ENCODE measurements around the gene DMWD.
A peak's percentile ranks its signal among the peaks of the same experiment; 100 is the strongest.

Gene DMWD

DNA sequence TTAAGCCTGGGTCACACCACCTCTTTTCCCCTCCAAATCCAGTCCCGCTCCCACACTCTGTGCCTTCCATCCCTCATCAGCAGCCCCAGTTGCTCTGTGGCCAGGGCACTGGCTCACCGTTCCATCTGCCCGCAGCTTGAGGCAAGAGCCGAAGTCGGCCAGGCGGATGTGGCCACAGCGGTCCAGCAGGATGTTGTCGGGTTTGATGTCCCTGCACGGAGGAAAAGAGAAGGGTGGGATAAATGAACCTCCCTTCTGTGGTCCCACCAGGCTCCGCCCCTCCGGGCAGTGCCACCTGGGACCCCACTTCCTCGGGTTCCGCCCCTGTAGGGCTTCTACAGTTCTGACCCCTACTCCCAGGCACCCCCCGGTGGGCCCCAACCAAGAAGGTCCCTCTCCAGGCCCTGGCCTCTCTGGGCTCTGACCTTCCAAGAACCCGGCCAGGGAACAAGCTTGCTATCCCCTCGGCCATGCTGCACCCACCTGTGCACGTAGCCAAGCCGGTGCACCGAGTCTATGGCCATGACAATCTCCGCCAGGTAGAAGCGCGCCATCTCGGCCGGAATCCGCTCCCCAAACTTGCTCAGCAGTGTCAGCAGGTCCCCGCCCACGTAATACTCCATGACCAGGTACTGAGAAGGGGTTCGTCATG lies 14.5 kb downstream of the DMWD start:
- Histone ChIP-seq H2BK15ac (ENCODE audit: low read length) (no peak overlapping the region), H3K4ac (ENCODE audit: low read length) (no peak overlapping the region), H2BK5ac (ENCODE audit: low read length) (peak overlapping the region; percentile 60), H3K18ac (ENCODE audit: low read length) (peak overlapping the region; percentile 76), H4K91ac (ENCODE audit: low read depth, low read length, poor library complexity) (peak overlapping the region; percentile 24), H3K4me1 (ENCODE audit: control insufficient read depth in 2 of 2, insufficient read depth in 1 of 2, low read depth in 1 of 2, low read length in 2 of 2) (peaks cover 8 to 23% of the 10 kb centered on the region in 2 donors), H3K4me2 (ENCODE audit: insufficient read depth, low read length, poor library complexity, severe bottlenecking) (no peak overlapping the region), H2BK12ac (ENCODE audit: low read length) (no peak overlapping the region), H2AFZ (ENCODE audit: low read length) (no peak overlapping the region), H4K8ac (ENCODE audit: low read depth, low read length) (no peak overlapping the region), H3K27me3 (ENCODE audit: control insufficient read depth in 3 of 3, insufficient read depth in 3 of 3, low read depth in 1 of 3, low read length in 3 of 3) (peaks cover 0 to 6% (median 0%) of the 10 kb centered on the region in 3 experiments), H3K27ac (replicated peaks; ENCODE audit: low read length) (no peak overlapping the region), H3K36me3 (replicated peaks in 1 of 2; ENCODE audit: control insufficient read depth in 2 of 2, insufficient read depth in 2 of 2, low read length in 2 of 2) (peaks cover 23 to 54% of the 10 kb centered on the region in 2 donors), H3K4me3 (ENCODE audit: low read length in 2 of 2) (no peak overlapping the region), H2AK5ac (ENCODE audit: low read depth, low read length) (peak overlapping the region; percentile 78), H3K9ac (ENCODE audit: low read depth, low read length, poor library complexity) (peak overlapping the region; percentile 60), H3K14ac (ENCODE audit: low read length) (no peak overlapping the region), H3K23ac (ENCODE audit: low read depth, low read length, poor library complexity) (peak overlapping the region; percentile 96), H3K79me1 (ENCODE audit: low read depth, low read length) (no peaks in the 10 kb centered on the region), H2BK120ac (ENCODE audit: low read depth, low read length) (no peak overlapping the region), H3K9me3 (replicated peaks in 1 of 2; ENCODE audit: control insufficient read depth in 2 of 2, insufficient read depth in 1 of 2, low read depth in 1 of 2, low read length in 2 of 2) (no peaks in the 10 kb centered on the region)
- no CpG with 5 or more reads among the region's 28 CpGs for WGBS, 2 donors (ENCODE audit: extremely low coverage in 2 of 2, insufficient read length in 2 of 2, insufficient replicate concordance in 1 of 2)
- no peak for DNase-seq (ENCODE audit: low spot score)

DNA sequence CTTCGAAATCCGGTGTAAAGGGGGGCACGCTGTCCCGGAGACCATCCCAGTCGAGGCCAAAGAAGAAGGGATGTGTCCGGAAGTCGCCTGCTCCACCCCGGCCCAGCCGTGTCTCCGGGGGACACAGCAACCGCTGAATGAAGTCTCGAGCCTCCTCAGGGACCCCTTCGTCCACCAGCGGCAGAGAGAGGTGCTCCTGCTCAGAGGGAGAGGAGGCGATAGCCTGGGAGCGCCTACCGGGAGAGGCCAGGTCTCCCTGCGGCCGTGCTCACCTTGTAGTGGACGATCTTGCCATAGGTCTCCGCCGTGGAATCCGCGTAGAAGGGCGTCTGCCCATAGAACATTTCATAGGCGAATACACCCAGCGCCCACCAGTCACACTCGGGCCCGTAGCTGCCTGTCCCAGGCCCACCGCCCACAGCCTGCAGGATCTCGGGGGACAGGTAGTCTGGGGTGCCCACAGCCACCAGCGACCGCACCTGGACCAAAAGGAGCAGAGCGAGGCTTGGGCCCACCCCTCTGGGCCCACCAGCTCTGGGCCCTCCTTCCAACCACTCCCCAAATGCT lies 15.2 kb downstream of the DMWD start:
- H3K36me3 ChIP-seq (replicated peaks in 1 of 2; ENCODE audit: control insufficient read depth in 2 of 2, insufficient read depth in 2 of 2, low read length in 2 of 2), result peaks cover 28 to 59% of the 10 kb centered on the region in 2 donors
- peak overlapping the region; percentile 48 for H3K4ac ChIP-seq (ENCODE audit: low read length)
- H3K4me1 ChIP-seq (ENCODE audit: control insufficient read depth in 2 of 2, insufficient read depth in 1 of 2, low read depth in 1 of 2, low read length in 2 of 2), result peaks cover 6 to 19% of the 10 kb centered on the region in 2 donors
- H2BK5ac ChIP-seq (ENCODE audit: low read length), result peak overlapping the region; percentile 60
- H4K91ac ChIP-seq (ENCODE audit: low read depth, low read length, poor library complexity), result peak overlapping the region; percentile 24
- no peak overlapping the region for H2BK12ac ChIP-seq (ENCODE audit: low read length)
- no peaks in the 10 kb centered on the region for H3K9me3 ChIP-seq (replicated peaks in 1 of 2; ENCODE audit: control insufficient read depth in 2 of 2, insufficient read depth in 1 of 2, low read depth in 1 of 2, low read length in 2 of 2)
- peaks cover 0 to 6% (median 0%) of the 10 kb centered on the region in 3 experiments for H3K27me3 ChIP-seq (ENCODE audit: control insufficient read depth in 3 of 3, insufficient read depth in 3 of 3, low read depth in 1 of 3, low read length in 3 of 3)
- H3K4me3 ChIP-seq (ENCODE audit: low read length in 2 of 2), result no peak overlapping the region
- H3K79me1 ChIP-seq (ENCODE audit: low read depth, low read length), result no peaks in the 10 kb centered on the region
- H3K27ac ChIP-seq (replicated peaks; ENCODE audit: low read length), result no peak overlapping the region
- no peak overlapping the region for H2BK15ac ChIP-seq (ENCODE audit: low read length)
- H2AK5ac ChIP-seq (ENCODE audit: low read depth, low read length), result no peak overlapping the region
- H4K8ac ChIP-seq (ENCODE audit: low read depth, low read length), result peak overlapping the region; percentile 32
- H3K4me2 ChIP-seq (ENCODE audit: insufficient read depth, low read length, poor library complexity, severe bottlenecking), result no peak overlapping the region
- WGBS, 2 donors (ENCODE audit: extremely low coverage in 2 of 2, insufficient read length in 2 of 2, insufficient replicate concordance in 1 of 2), result no CpG with 5 or more reads among the region's 34 CpGs
- H3K18ac ChIP-seq (ENCODE audit: low read length), result no peak overlapping the region
- no peak overlapping the region for H3K14ac ChIP-seq (ENCODE audit: low read length)
- no peak overlapping the region for H2BK120ac ChIP-seq (ENCODE audit: low read depth, low read length)
- DNase-seq (ENCODE audit: low spot score), result no peak
- peak overlapping the region; percentile 96 for H3K23ac ChIP-seq (ENCODE audit: low read depth, low read length, poor library complexity)
- H3K9ac ChIP-seq (ENCODE audit: low read depth, low read length, poor library complexity), result peak overlapping the region; percentile 3
- H2AFZ ChIP-seq (ENCODE audit: low read length), result no peak overlapping the region

DNA sequence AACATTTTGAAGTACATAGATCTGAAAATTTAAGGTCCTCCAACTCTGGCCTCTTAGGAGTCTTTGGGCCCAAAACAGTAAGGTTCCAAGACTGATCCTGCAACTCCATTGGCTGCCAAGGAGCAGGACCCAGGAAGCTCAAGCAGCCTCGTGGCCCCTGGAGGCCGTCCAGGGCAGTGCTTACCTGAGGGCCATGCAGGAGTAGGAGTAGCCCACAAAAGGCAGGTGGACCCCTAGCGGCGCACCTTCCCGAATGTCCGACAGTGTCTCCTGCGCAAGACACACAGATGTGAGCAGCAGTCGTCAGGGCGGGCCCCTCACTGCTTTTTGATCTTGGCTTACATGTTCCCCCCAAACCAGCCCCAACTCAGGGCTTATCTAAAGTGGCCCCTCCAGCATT lies 17.9 kb downstream of the DMWD start:
- H2AK5ac ChIP-seq (ENCODE audit: low read depth, low read length), result no peak overlapping the region
- no peak overlapping the region for H3K27ac ChIP-seq (replicated peaks; ENCODE audit: low read length)
- no peak overlapping the region for H3K4me2 ChIP-seq (ENCODE audit: insufficient read depth, low read length, poor library complexity, severe bottlenecking)
- no peak for DNase-seq (ENCODE audit: low spot score)
- H3K14ac ChIP-seq (ENCODE audit: low read length), result no peak overlapping the region
- no peak overlapping the region for H2BK12ac ChIP-seq (ENCODE audit: low read length)
- H3K4me3 ChIP-seq (ENCODE audit: low read length in 2 of 2), result no peak overlapping the region
- no peaks in the 10 kb centered on the region for H3K79me1 ChIP-seq (ENCODE audit: low read depth, low read length)
- H3K4me1 ChIP-seq (ENCODE audit: control insufficient read depth in 2 of 2, insufficient read depth in 1 of 2, low read depth in 1 of 2, low read length in 2 of 2), result peaks cover 4 to 11% of the 10 kb centered on the region in 2 donors
- no peak overlapping the region for H3K9ac ChIP-seq (ENCODE audit: low read depth, low read length, poor library complexity)
- H3K36me3 ChIP-seq (replicated peaks in 1 of 2; ENCODE audit: control insufficient read depth in 2 of 2, insufficient read depth in 2 of 2, low read length in 2 of 2), result peaks cover 32 to 75% of the 10 kb centered on the region in 2 donors
- no peak overlapping the region for H3K4ac ChIP-seq (ENCODE audit: low read length)
- H2BK120ac ChIP-seq (ENCODE audit: low read depth, low read length), result no peak overlapping the region
- no peak overlapping the region for H2BK5ac ChIP-seq (ENCODE audit: low read length)
- no peak overlapping the region for H2AFZ ChIP-seq (ENCODE audit: low read length)
- H4K91ac ChIP-seq (ENCODE audit: low read depth, low read length, poor library complexity), result no peak overlapping the region
- no peaks in the 10 kb centered on the region for H3K9me3 ChIP-seq (replicated peaks in 1 of 2; ENCODE audit: control insufficient read depth in 2 of 2, insufficient read depth in 1 of 2, low read depth in 1 of 2, low read length in 2 of 2)
- no peak overlapping the region for H3K18ac ChIP-seq (ENCODE audit: low read length)
- H3K27me3 ChIP-seq (ENCODE audit: control insufficient read depth in 3 of 3, insufficient read depth in 3 of 3, low read depth in 1 of 3, low read length in 3 of 3), result no peaks in the 10 kb centered on the region
- no peak overlapping the region for H3K23ac ChIP-seq (ENCODE audit: low read depth, low read length, poor library complexity)
- H2BK15ac ChIP-seq (ENCODE audit: low read length), result no peak overlapping the region
- no CpG with 5 or more reads among the region's 9 CpGs for WGBS, 2 donors (ENCODE audit: extremely low coverage in 2 of 2, insufficient read length in 2 of 2, insufficient replicate concordance in 1 of 2)
- H4K8ac ChIP-seq (ENCODE audit: low read depth, low read length), result no peak overlapping the region

DNA sequence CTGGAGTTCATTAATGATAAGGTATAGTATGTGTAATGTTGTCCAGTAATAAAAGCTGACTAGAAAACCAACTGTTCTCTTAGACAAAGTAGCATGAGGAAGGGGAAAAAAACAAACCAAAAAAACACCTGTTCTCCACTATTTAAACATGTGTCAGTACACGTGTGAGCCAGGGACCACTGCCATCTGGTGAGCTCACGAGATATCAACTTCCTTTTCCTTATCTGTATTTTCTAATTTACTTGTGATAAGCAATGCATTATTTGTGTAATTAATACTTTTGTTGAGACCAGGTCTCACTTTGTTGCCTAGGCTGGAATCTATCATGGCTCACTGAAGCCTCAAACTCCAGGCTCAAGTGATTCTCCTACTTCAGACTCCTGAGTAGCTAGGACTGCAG lies 19.3 kb downstream of the DMWD start:
- no peak for DNase-seq (ENCODE audit: low spot score)
- no peak overlapping the region for H2BK120ac ChIP-seq (ENCODE audit: low read depth, low read length)
- peaks cover 32 to 62% of the 10 kb centered on the region in 2 donors for H3K36me3 ChIP-seq (replicated peaks in 1 of 2; ENCODE audit: control insufficient read depth in 2 of 2, insufficient read depth in 2 of 2, low read length in 2 of 2)

More for the DNA sequence above, 19.3 kb downstream of the DMWD start:
- Histone ChIP-seq H2BK15ac (ENCODE audit: low read length) (no peak overlapping the region), H3K27me3 (ENCODE audit: control insufficient read depth in 3 of 3, insufficient read depth in 3 of 3, low read depth in 1 of 3, low read length in 3 of 3) (no peaks in the 10 kb centered on the region), H3K18ac (ENCODE audit: low read length) (no peak overlapping the region), H3K23ac (ENCODE audit: low read depth, low read length, poor library complexity) (no peak overlapping the region), H4K91ac (ENCODE audit: low read depth, low read length, poor library complexity) (no peak overlapping the region), H4K8ac (ENCODE audit: low read depth, low read length) (no peak overlapping the region), H2AK5ac (ENCODE audit: low read depth, low read length) (no peak overlapping the region), H2BK5ac (ENCODE audit: low read length) (no peak overlapping the region), H3K27ac (replicated peaks; ENCODE audit: low read length) (no peak overlapping the region), H3K9me3 (replicated peaks in 1 of 2; ENCODE audit: control insufficient read depth in 2 of 2, insufficient read depth in 1 of 2, low read depth in 1 of 2, low read length in 2 of 2) (no peaks in the 10 kb centered on the region), H3K79me1 (ENCODE audit: low read depth, low read length) (no peaks in the 10 kb centered on the region), H2BK12ac (ENCODE audit: low read length) (no peak overlapping the region), H3K4me3 (ENCODE audit: low read length in 2 of 2) (no peak overlapping the region), H3K14ac (ENCODE audit: low read length) (no peak overlapping the region), H3K4ac (ENCODE audit: low read length) (no peak overlapping the region), H3K9ac (ENCODE audit: low read depth, low read length, poor library complexity) (no peak overlapping the region), H2AFZ (ENCODE audit: low read length) (no peak overlapping the region), H3K4me2 (ENCODE audit: insufficient read depth, low read length, poor library complexity, severe bottlenecking) (no peak overlapping the region), H3K4me1 (ENCODE audit: control insufficient read depth in 2 of 2, insufficient read depth in 1 of 2, low read depth in 1 of 2, low read length in 2 of 2) (peaks cover 5 to 6% of the 10 kb centered on the region in 2 donors)
- WGBS, 2 donors (ENCODE audit: extremely low coverage in 2 of 2, insufficient read length in 2 of 2, insufficient replicate concordance in 1 of 2), result no CpG with 5 or more reads among the region's 2 CpGs

All from neuronal stem cell (in vitro differentiated cells).